HK-2 (cell line): ENCODE data around the gene CCNO.

ENCODE experiments used
- DNase-seq: peaks from one replicate; pipeline ENCODE4 v3.0.0-alpha.2; 2018; ENCODE audit not compliant: unreplicated experiment

Gene CCNO, protein sequence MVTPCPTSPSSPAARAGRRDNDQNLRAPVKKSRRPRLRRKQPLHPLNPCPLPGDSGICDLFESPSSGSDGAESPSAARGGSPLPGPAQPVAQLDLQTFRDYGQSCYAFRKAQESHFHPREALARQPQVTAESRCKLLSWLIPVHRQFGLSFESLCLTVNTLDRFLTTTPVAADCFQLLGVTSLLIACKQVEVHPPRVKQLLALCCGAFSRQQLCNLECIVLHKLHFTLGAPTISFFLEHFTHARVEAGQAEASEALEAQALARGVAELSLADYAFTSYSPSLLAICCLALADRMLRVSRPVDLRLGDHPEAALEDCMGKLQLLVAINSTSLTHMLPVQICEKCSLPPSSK

DNA sequence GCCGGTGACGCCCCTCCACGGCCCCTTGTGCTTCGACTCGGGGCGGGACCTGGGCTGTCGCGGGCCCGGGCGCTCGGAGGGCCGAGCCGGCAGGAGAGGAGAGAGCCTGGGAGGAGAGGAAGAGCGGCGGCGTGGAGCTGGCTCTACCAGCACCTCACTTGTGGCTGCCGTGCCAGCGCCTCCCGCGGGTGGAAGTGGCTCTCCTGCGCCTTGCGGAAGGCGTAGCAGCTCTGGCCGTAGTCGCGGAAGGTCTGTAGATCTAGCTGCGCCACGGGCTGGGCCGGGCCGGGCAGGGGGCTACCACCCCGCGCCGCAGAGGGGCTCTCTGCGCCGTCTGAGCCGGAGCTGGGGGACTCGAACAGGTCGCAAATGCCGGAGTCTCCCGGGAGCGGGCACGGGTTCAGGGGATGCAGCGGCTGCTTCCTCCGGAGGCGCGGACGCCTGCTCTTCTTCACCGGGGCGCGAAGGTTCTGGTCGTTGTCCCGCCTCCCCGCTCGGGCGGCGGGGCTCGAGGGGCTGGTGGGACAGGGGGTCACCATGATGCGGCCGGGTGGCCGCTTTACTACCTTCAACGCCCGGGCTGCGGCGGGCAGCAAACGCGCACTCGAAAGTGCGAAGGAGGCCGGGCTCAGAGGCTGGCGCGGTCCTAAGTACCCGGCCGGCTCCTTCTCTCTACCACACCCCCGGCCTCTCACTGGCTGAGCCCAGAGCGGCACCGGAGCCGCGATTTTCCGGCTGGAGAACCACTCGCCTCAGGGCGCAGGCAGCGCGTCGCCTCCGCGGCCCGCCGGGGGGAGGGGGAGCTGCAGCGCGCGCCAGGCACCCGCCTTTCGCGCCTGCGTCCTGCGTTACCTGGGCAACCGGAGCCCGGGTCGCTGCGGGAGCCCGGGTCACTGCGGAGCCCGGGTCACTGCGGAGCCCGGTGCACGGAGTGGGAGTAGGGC, at the start of gene CCNO:
Gene CCNO (minus strand): TSS at position 624 of the 944 bp plus-strand sequence. CDS start 85 bp downstream, at position 539.
- peak; percentile 79 for DNase-seq

DNA sequence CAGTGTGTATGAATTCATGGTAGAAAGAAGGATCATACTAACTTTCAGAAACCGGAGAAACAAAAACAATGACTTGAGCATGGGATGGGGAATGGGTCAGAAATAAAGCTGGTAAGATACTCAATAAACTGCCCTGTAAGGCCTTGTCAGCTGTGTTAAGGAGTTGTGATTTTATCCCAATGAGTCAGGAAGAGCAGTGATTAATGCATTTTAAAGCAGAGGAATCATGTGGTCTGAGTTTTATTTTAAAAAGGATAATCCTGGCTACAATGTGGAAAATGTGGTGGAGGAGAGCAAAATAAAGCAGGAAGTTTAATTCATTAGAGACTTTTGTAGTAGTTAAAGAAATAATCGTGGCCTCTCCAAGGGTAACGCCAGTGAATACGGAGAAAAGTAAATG, 45.4 kb upstream of the CCNO start:
- DNase-seq: no peak

DNA sequence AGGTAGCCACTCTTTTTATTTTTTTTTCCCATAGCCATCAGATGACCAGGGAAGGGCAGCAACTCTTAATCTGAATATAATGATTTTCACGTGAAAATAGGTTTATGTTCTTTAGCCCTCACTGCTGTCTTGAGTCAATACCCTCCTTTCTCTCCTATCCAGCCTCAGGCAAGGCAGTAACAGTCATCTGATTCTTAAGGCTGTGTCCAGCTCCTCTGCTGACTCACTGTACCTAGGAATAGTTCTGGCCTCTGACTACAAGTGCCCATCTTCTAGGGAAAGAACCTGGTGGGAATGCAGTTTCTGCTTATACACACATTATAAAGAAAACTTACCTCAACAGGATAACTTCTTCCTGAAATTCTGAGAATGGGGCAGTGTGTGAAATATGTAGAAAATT, 43.4 kb upstream of the CCNO start:
- DNase-seq: no peak

DNA sequence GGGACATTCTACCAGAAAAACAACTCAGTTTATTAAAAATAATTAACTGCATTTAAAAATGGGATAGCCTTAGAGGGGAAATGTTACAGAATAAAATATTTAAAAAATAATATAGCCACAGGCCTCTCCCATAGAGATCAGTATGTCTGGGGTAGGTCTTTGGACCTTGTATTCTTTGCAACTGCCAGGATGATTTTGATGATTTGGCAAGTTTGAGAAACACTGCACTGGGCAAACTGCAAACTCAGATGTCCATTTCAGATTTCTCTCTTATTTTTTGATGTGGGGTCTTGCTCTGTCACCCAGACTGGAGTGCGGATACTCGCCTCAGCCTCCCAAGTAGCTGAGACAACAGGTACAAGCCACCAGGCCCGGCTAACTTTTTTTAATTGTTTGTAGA, 24.9 kb upstream of the CCNO start:
- DNase-seq: no peak

DNA sequence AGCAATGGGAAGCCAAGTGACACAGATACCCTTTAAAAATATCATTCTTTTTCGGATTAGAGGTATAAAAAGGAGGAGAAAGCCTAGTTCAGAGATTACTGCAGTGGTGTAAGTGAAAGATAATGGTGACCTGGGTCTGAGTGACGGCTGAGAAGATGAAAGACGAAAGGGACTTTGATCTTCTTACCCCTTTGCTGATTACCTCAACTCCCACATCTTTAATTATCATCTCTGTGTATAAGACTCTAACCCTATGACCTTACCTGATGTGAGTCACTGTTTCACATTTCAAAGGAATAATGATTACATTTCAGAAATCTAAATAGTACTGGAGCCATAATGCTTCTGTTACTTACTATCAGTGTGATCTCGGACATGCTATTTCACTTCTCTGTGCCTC, 21.4 kb upstream of the CCNO start:
- no peak for DNase-seq

DNA sequence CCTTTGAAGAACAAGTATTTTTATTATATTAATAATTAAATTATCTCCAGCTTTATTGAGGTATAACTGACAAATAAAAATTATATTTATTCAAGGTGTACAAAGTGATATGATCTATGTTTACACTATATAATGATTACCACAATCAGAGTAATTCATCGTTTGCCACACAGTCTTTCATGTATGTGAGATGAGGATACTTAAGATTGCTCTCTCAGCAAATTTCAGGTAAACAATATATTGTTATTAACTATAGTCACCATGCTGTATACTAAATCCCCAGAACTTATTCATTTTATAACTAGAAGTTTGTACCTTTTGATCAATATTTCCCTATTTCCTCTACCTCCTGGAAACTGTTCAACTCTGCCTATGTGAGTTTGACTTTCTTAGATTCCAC, 16.7 kb upstream of the CCNO start:
- no peak for DNase-seq

DNA sequence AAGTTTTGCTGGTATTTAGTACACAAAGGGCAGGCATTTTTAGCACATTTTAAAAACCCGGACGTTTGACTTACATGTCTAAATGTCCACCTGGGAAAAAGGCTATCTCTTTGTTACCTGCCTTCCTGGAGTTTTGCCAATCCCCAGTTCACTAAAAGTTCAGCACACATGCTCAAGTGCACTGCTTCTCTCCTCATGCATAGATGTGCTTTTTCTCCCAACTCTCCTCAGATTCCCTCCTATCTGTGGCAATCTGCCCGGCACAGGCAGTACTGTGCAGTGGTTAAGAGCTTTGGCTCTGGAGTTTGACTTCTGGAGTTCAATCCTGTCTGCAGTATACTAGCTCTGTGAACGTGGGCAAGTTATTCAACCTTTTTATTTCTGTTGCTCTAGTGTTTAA, 8.3 kb upstream of the CCNO start:
- no peak for DNase-seq

DNA sequence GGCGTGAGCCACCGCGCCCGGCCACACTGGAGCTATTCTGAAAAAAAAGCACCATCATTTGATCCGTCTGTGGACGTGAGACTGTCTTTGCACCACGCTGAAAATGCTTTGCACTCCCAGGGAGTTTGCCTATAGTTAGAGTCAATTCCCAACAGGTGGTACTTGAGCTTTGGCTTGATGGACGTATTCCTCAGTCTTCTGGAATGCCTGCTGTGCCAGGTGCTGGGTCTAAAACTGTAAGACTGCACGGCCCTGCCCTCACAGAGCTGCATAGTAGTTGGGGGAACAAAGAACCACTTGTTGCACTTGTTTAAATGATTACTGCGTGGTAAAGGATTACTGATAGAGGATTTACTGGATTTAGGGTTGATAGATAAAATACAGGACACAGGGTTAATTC, 3.4 kb upstream of the CCNO start:
- DNase-seq: no peak

DNA sequence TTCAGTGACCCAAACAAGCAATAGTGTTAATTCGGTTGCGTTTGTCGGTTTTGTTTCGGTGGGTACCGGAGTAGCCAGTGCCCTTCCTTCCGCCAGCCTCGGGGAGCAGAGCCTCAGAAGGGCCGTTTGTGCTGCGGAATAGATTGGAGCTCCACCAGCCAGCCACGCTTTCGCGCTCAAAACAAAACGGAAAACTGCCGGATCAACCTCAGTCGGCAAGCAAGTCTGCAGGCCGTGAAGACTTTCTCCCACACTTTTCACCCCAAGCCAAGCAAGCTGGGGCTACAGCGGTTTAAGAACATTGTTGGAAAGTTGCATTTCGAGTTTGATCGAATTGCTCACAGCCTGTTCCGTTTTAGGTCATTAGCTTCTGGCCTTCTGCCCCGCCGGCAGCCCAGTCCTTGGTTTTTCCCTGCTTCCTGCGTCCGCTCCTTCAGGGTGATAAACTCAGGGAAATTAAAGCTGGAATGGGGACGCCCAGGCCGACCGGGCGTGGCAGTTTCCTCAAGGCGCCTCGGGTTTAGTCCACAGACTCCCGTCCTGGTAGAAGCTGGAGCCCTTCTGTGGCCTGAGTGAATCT, 803 bp upstream of the CCNO start:
- DNase-seq: peak; percentile 46

DNA sequence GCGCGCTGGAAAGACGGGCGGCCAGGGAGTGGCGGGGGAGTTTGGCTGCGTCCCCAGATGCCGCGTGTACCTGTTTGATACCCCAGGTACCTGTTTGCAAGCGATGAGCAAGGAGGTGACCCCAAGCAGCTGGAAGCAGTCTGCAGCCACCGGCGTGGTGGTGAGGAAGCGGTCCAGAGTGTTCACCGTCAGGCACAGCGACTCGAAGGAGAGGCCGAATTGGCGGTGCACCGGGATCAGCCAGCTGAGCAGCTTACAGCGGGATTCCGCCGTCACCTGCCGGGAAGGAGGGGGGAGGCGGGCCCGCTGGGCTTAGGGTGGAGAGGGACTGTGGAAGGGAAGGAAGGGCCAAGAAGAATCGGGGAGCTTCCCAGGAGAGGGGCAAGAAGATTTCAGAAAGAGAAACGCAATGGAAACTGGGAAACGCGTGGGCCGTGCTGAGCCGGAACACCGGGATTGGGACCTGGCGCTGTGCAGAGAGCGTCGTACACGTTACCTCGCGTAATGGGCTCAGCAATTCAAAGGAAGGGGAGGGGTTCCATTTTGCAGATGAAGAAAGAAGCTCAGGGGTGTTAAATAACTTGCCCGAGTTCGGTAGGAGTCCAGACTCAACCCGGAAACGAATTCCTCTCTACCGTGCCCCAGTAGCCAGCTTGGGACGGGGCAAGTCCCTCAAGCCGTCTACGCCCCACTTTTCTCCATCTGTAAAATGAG, 980 bp downstream of the CCNO start:
- DNase-seq: peak; percentile 31

DNA sequence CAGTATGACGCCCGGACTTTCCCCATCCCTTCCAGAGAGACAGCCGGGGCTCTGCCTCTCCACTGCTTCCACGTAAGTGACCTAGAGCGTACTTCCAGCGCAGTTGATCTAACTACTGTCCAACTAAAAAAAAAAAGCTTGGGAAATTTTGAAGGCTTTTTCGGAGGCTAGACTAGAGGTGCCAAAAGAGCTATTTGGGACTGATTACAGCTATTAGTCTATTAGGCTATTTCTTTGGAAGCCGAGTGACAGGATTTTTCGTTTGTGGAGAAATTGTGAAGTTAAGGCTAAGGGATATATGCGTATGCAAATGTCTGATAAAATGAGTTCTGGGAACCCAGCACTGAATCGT, 1.5 kb downstream of the CCNO start:
- no peak for DNase-seq

DNA sequence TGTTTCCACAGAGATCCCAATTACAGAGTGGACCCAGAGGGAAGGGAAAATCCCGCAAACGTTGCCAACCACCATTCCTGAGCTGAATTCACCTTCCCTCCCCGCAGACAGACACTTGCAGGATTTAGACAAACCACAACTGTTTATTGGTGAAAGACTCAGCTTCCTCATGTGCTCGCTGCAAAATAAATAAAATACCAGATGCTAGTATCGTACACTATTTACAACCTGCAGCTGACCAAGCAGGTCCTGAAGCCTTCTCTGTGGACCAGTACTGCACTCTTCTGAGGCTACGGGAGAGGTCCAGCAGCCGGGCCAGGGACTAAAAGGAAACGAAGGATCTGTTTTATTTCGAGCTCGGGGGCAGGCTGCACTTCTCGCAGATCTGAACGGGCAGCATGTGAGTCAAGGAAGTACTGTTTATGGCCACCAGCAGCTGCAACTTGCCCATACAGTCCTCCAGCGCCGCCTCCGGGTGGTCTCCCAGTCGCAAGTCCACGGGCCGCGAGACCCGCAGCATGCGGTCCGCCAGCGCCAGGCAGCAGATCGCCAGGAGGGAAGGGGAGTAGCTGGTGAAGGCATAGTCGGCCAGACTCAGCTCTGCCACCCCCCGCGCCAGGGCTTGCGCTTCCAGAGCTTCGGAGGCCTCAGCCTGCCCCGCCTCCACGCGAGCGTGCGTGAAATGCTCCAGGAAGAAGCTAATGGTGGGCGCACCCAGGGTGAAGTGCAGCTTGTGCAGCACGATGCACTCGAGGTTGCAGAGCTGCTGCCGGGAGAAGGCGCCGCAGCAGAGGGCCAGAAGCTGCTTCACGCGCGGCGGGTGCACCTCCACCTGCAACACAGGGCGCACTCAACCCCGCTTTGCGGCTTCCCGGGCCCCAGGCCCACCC, 2.1 kb downstream of the CCNO start:
- no peak for DNase-seq

DNA sequence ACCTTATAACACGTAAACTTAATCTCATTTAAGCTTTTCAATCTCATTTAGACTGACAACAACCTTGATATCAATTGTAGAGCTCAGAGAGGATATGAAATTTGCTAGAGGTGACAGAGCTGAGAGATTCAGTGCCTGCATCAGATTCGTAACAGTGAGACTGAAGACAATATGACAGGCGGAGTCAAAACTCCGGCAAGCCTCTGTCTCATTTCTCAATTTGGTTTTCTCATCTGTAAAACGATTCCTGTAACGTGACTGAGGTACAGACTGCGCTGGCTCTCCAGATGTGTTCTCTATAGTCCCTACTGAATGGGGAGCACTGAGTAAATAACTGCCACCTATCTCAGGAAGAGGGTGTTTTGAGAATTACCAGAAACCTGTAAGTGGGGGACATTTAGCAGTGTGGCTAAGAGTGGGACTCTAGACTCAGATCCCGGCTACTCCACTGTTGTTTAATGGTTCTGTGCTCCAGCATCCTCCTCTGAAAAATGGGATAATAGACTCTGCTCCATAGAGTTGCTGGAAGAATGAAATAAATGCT, 3.2 kb downstream of the CCNO start:
- DNase-seq: no peak

DNA sequence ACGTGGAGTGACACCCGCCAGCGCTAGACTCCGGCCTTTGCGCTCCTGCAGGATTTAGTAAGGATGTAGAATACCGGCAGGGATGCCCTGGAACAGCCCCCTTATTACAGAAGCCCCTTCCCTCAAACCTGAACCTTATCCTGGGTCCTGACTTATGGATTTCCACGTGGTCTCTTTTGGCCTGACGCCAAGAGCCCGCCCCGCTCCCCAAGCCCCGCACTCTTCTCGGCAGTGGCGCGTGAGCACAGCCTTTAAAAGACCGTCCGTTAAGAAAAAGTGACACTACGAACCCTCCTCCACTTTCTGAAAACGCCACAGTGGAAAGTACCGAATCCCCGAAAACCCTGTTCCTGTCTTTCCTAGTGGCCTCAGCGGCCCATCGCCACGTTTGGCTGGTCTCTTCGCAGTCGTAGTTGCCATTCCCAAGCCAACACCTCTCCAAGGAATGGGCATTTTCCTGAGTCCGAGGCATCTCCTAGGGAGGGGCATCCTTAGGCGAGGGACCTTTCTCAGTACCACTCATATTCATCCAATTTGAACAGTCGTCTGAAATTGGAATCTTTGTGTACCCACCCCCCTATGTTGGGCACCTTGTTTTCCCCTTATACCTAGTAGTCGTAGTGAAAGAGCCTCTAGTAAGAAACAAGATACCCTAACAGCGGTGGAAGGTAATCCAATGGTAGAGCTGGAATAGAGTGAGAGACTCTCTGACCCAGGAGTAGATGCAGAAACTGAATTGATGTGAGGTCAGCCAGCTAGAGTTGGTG, 5.6 kb downstream of the CCNO start:
- no peak for DNase-seq

DNA sequence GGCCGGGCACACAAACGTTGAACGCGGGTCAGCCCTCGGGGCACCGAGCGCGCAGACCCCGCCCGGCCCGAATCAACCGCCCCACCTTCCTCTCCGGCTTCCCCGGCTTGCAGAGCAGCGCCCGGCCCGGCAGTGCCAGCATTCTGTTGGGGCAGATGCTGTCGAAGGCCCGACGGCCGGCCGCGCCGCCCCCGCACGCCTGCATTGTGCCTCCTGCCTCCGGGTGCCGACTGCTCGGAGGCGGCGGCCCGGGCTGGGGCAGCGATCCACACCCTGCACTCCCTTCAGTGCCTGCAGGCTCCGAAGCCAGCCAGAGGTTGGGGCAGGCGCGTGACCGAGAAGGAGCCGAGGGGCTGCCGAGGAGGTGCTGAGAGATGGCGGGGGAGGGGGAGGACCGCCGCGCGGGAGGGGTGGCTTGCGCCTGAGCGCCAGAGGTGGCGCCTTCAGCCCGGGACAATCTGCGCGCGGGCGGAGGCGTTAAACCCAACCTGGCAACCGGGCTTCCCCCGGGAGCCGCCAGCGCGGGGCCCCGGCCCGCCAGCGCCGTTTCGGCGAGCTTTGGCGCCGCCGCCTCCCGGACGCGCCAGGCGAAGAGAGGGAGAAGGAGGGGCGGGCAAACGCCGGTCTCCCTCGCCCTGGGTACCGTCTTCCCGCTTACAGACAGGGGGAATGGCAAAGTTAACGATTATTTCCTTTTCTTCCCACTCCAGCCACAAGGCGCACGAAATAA, 6.3 kb downstream of the CCNO start, which contains the start of gene MCIDAS:
Gene MCIDAS (minus strand): TSS at position 382 of the 730 bp plus-strand sequence. CDS start 177 bp downstream, at position 205.
- DNase-seq: peak; percentile 80

DNA sequence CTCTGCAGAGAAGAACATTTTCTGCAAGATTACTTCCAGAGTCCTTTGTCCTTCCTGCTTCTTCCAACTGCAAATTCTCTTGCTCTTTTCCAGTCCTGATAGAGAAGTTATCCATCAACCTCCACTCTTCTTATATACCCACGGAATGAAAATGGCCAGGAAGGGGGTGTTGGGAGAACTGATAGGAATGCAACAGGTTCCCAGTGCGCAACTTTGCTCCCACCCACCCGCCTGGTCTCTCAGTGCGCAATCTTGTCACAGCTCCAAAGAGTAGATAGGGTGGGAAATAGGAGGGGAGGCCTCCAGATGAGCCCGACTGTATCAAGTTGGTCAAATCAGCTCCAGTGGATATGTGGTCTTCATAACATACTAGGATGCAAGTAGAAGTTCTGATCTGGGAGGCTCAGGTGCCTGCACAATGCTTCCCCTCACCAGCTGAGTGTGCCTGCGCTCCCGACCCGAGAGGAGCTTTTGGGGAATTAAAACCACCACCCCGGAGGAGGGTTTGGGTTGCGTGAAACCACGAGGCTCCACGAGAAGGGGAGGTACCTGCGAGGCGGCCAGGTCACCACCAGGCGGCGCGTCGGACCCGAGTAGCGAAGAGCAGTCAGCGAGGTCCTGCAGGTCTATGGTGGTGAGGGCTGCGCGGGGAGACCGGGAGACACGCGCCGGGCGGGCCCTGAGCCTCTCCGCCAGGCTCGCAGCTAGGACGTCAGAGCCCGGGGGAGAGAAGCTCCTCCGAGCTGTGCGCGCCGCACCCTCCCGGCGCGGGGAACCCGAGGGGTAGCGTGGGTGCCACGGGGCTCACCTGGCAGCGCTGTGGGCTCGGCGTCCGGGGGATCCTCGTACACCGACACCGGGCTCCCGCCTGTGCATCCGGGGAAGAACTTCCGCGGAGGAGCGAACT, 7.1 kb downstream of the CCNO start:
- DNase-seq: peak; percentile 84

DNA sequence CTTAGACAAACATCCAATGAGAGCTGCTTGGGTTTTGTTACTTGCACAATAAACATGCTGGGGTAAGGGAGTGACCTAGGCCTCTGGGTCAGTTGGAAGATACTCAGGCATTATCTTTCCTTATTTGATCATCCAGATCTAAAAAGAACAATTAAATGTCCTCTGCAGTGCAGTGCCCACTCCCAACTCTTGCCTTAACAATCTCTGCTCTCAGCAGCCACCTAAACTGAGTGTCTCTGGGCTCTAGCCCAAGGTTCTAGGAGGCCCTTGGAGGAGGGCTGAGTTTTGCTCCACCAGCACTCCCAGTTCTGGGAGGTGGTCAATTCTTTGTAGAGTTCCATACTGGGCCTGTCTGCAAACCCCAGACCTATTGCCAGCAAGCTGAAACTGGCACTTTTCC, 8.1 kb downstream of the CCNO start:
- no peak for DNase-seq

DNA sequence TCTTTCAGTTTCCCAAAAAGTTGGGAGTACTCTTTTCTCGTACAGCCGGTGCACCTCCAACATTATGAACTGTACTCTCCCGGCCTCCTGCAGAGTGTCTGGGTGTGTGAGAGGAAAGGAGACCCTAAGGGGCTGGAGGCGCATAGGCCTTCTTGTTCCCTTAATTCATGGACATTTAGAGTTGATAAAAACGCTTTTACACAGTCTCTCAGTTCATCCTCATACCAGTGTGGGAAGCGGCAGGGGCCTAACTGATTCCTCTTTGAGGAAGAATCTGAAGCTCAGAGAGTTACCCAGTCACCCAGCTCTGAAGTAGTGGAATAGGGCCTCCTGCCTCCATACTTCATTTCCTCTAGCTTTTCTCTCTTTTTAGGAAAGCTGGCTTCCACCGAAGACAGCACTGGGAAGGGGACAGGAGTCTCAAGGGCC, 9.6 kb downstream of the CCNO start:
- DNase-seq: no peak
